Hepatocyte (in vitro differentiated cells): Measurements from ENCODE around the gene RNF166.

Experiments
- CTCF ChIP-seq: fragments of 200-600 bp; sonication (generic); IDR thresholded peaks from 2 replicates; pipeline ENCODE4 v1.5.1; 2016; ENCODE audit warnings: antibody characterized with exemption, mild to moderate bottlenecking; ENCODE audit not compliant: poor library complexity
- EZH2 ChIP-seq: fragments of 200-600 bp; sonication (generic); IDR thresholded peaks from 2 replicates; pipeline ENCODE4 v1.6.1; 2016; ENCODE audit warnings: antibody characterized with exemption, mild to moderate bottlenecking, borderline replicate concordance

GRCh38 chr16:88688013-88688778, 18.0 kb downstream of the RNF166 start:
- no peak for TF ChIP-seq CTCF
- no peak for TF ChIP-seq EZH2
